ENCODE measurements around the gene GOLGA6D. TPM values are rescaled to one million over a fixed set of nuclear protein-coding genes. Genes with fewer than 3 reads are reported as not detected.
"Not testable (repeated sequence)": the region's sequence is repeated elsewhere in the genome, so short reads cannot be mapped to it uniquely, and the experiment has no call there.

GOLGA6D gene
- total and polyA plus RNA-seq, 8 donors: 0.03 to 0.18 TPM; not detected in 6

DNA sequence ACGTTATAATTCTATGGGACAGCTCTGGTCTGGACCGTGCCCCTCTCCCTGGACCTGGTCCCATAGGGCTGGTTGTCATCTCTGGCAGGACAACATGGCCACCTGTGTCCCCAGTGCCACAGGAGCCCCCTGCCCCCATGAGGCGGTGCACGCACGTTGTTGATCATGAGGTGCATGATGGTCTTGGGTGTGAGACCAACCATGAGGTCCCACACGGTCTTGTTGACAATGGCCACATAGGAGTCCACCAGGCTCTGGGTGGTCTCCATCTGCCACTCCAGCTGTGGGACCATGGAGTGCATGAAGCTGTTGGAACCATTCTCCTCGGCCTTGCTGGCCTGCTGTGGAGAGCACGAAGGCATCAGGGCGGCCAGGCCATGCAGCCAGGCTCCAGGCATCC lies 19.7 kb downstream of the GOLGA6D start:
- WGBS, 5 donors: 87 to 93% (median 88%) methylated on average over 5 to 9 of the region's 9 CpGs
- intact Hi-C loops (cut with DNase I; ENCODE audit: low total_unique reads): loop anchor here (10.0 kb wide), 2 partner anchors 58 to 268 kb away; no protein-coding TSS in a partner anchor
- DNase-seq: no peak

DNA sequence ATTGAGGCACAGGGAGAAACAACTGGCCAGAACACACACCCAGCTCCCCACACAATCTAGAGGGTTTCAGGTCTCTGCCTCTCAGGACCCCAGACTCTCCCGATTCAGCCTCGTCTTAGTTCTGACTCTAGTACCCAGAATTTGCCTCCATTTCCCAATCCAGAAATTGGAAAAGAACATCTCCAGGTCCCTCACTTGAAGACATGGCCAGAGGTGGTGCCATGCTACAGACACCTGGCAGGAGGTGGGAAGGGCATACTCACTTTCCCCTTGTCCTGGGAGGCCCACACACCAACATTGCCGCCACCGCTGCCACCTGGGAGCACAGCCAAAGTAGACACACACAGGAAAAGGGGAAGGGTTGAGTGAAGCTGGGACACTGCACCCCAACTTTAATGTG lies 20.1 kb downstream of the GOLGA6D start:
- H3K27me3 ChIP-seq: peaks cover 0 to 30% (median 4%) of the 10 kb centered on the region in 3 donors
- H3K36me3 ChIP-seq, H3K4me1 ChIP-seq, H3K9me3 ChIP-seq, DNase-seq, H3K27ac ChIP-seq, H3K4me3 ChIP-seq: not testable (repeated sequence)
- 86 to 97% (median 89%) methylated on average over 4 of the region's 4 CpGs for WGBS, 5 donors
- intact Hi-C loops (cut with DNase I; ENCODE audit: low total_unique reads): loop anchor here (10.0 kb wide), 2 partner anchors 58 to 268 kb away; no protein-coding TSS in a partner anchor

More for the DNA sequence above, 19.7 kb downstream of the GOLGA6D start:
- Histone ChIP-seq H3K4me3 (no peak overlapping the region), H3K36me3 (no peaks in the 10 kb centered on the region), H3K9me3 (no peaks in the 10 kb centered on the region), H3K27ac (no peak overlapping the region), H3K27me3 (peaks cover 0 to 26% (median 4%) of the 10 kb centered on the region in 3 donors), H3K4me1 (no peaks in the 10 kb centered on the region)
- TF ChIP-seq, protein P1, sequence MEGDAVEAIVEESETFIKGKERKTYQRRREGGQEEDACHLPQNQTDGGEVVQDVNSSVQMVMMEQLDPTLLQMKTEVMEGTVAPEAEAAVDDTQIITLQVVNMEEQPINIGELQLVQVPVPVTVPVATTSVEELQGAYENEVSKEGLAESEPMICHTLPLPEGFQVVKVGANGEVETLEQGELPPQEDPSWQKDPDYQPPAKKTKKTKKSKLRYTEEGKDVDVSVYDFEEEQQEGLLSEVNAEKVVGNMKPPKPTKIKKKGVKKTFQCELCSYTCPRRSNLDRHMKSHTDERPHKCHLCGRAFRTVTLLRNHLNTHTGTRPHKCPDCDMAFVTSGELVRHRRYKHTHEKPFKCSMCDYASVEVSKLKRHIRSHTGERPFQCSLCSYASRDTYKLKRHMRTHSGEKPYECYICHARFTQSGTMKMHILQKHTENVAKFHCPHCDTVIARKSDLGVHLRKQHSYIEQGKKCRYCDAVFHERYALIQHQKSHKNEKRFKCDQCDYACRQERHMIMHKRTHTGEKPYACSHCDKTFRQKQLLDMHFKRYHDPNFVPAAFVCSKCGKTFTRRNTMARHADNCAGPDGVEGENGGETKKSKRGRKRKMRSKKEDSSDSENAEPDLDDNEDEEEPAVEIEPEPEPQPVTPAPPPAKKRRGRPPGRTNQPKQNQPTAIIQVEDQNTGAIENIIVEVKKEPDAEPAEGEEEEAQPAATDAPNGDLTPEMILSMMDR (IDR thresholded peaks at IDR 0.05): no peak
- TF ChIP-seq POLR2AphosphoS5 (IDR thresholded peaks at IDR 0.05) (no peak), EP300 (IDR thresholded peaks at IDR 0.05) (no peak), POLR2A (IDR thresholded peaks at IDR 0.05) (no peak)

DNA sequence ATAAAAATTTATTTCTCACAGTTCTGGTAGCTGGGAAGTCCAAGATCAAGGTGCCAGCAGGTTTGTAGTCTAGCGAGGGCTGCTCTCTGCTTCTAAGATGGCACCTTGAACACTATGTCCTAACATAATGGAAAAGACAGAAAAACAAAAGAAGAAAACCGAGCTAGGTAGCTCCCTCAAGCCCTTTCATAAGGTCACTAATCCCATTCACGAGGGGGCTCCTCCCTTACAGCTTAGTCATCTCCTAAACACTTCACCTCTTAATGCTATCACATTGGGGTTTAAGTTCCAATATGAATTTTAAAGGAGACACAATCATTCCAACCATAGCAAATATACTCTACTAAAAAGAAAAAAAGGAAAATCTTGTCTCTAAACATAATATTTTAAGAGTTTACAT lies 23.6 kb downstream of the GOLGA6D start:
- 53 to 66% (median 62%) methylated on average over 3 of the region's 3 CpGs for WGBS, 5 donors

DNA sequence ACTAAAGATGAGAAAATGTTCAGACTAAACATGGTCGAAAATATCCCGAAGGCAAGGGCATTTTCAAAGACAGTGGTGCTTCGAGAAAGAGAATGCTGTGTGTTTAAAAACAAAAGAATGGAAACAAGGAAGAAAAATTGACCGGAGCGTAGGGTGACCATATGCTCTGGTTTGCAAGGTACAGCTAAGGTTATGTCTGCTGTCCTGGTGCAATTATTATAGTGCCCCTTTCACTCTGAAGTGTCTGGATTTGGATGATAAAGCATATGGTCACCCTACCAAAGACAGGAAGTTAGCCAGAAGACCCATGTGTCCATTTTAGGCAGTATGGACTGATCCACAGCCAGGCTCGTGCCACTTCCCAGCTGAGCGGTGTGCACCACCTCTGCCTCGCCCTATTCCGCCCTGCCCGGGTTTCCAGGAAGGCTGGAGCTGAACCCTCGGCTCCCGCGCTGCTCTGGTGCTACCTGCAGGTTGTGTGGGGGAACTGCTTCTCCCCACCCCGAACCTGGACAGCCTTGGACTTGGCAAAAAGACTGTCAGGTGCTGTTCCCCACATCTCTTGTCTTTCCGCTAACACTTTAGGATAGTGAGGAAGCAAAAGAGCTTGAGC lies 25.2 kb downstream of the GOLGA6D start:
- peaks cover 0 to 44% (median 4%) of the 10 kb centered on the region in 3 donors for H3K27me3 ChIP-seq
- no peak overlapping the region for H3K27ac ChIP-seq
- no peaks in the 10 kb centered on the region for H3K36me3 ChIP-seq
- peak; percentile 69 to 82 for DNase-seq
- TF ChIP-seq POLR2A (IDR thresholded peaks at IDR 0.05): no peak
- TF ChIP-seq, protein P1 (IDR thresholded peaks at IDR 0.05): peak in 5 of 7 experiments; percentile 19 to 53 (median 30)
- no peak overlapping the region for H3K4me3 ChIP-seq
- peaks cover 0 to 5% (median 2%) of the 10 kb centered on the region in 4 donors for H3K4me1 ChIP-seq
- no peaks in the 10 kb centered on the region for H3K9me3 ChIP-seq
- intact Hi-C loops (cut with DNase I; ENCODE audit: low total_unique reads): loop anchor here (10.0 kb wide), 2 partner anchors 63 to 273 kb away; no protein-coding TSS in a partner anchor
- 23 to 33% (median 27%) methylated on average over 15 of the region's 15 CpGs for WGBS, 5 donors

More for the DNA sequence above, 23.6 kb downstream of the GOLGA6D start:
- intact Hi-C loops (cut with DNase I; ENCODE audit: low total_unique reads): loop anchor here (10.0 kb wide), 2 partner anchors 61 to 271 kb away; no protein-coding TSS in a partner anchor
- no peak for DNase-seq
- H3K4me1 ChIP-seq: peaks cover 0 to 5% (median 2%) of the 10 kb centered on the region in 4 donors
- no peak overlapping the region for H3K4me3 ChIP-seq
- peaks cover 0 to 44% (median 4%) of the 10 kb centered on the region in 3 donors for H3K27me3 ChIP-seq
- no peaks in the 10 kb centered on the region for H3K36me3 ChIP-seq
- no peak overlapping the region for H3K27ac ChIP-seq
- no peaks in the 10 kb centered on the region for H3K9me3 ChIP-seq
- TF ChIP-seq POLR2AphosphoS5 (IDR thresholded peaks at IDR 0.05) (no peak), POLR2A (IDR thresholded peaks at IDR 0.05) (no peak), EP300 (IDR thresholded peaks at IDR 0.05) (no peak)
- TF ChIP-seq, protein P1 (IDR thresholded peaks at IDR 0.05): no peak

DNA sequence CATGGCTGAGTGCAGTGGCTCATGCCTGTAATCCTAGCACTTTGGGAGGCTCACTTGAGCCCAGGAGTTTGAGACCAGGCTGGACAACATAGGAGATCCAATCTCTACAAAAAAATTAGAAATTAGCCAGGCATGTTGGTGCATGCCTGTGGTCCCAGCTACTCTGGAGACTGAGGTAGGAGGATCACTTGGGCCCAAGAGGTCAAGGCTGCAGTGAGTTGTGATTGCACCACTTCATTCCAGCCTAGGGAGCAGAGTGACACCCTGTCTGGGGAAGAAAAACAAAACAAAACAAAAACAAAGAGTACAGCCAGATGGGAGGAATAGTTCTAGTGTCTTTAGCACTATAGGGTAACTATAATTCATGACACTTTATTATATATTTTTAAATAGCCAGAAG lies 27.1 kb downstream of the GOLGA6D start:
- TF ChIP-seq POLR2A (IDR thresholded peaks at IDR 0.05) (no peak), POLR2AphosphoS5 (IDR thresholded peaks at IDR 0.05) (no peak), EP300 (IDR thresholded peaks at IDR 0.05) (no peak)
- TF ChIP-seq, protein P1 (IDR thresholded peaks at IDR 0.05): no peak
- Histone ChIP-seq H3K27me3 (peaks cover 0 to 40% (median 0%) of the 10 kb centered on the region in 3 donors), H3K27ac (no peak overlapping the region), H3K4me1 (peaks cover 0 to 5% (median 2%) of the 10 kb centered on the region in 4 donors), H3K4me3 (no peak overlapping the region), H3K36me3 (no peaks in the 10 kb centered on the region), H3K9me3 (no peaks in the 10 kb centered on the region)
- intact Hi-C loops (cut with DNase I; ENCODE audit: low total_unique reads): loop anchor here (10.0 kb wide), 2 partner anchors 65 to 275 kb away; no protein-coding TSS in a partner anchor
- DNase-seq: no peak

DNA sequence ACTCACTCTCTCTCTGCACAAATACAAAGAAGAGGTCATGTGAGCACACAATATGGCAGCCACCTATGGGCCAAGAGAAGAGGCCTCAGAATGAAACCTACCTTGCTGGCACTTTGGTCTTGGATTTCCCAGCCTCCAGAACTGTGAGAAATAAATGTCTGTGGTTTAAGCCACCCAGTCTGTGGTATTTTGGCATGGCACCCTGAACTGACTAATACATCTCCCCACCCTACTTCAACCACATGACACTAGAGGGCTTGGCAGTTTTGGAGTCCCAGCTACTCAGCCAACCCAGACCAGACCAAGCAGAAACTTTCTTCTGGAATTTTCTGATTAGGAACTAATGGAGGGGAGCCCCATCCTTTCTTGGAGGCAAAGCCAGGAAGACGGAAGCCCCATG lies 29.9 kb downstream of the GOLGA6D start:
- H3K36me3 ChIP-seq; H3K4me1 ChIP-seq; intact Hi-C loops (cut with DNase I; ENCODE audit: low total_unique reads); H3K9me3 ChIP-seq; H3K4me3 ChIP-seq; H3K27ac ChIP-seq; DNase-seq: not testable (repeated sequence)
- peaks cover 0 to 16% (median 0%) of the 10 kb centered on the region in 3 donors for H3K27me3 ChIP-seq
- 86 to 100% (median 98%) methylated on average over 1 of the region's 1 CpG for WGBS, 5 donors
